Stimulated activated CD8-positive, alpha-beta memory T cell treated with anti-CD3 and anti-CD28 coated beads, Interleukin-7, amount 100 ng/mL, for 24 hours (primary cell): ENCODE results near the gene SF3B4.
"Not testable (repeated sequence)": the region's sequence is repeated elsewhere in the genome, so short reads cannot be mapped to it uniquely, and the experiment has no call there.

Source experiments
- DNase-seq: peaks from one replicate; pipeline ENCODE4 v3.0.0-alpha.2; 2020; ENCODE audit warnings: low read depth

The SF3B4 gene

GRCh38 chr1:149887456-149888246 lies 40.0 kb downstream of the SF3B4 start:
- peak; percentile 19 for DNase-seq

DNA sequence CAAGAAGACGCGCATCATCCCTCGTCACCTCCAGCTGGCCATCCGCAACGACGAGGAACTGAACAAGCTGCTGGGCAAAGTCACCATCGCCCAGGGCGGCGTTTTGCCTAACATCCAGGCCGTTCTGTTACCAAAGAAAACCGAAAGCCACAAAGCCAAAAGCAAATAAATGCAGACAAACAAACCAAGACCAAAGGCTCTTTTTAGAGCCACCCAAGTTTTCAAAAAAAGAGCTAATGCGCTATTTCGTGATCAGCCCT lies 40.5 kb downstream of the SF3B4 start:
- not testable (repeated sequence) for DNase-seq

DNA sequence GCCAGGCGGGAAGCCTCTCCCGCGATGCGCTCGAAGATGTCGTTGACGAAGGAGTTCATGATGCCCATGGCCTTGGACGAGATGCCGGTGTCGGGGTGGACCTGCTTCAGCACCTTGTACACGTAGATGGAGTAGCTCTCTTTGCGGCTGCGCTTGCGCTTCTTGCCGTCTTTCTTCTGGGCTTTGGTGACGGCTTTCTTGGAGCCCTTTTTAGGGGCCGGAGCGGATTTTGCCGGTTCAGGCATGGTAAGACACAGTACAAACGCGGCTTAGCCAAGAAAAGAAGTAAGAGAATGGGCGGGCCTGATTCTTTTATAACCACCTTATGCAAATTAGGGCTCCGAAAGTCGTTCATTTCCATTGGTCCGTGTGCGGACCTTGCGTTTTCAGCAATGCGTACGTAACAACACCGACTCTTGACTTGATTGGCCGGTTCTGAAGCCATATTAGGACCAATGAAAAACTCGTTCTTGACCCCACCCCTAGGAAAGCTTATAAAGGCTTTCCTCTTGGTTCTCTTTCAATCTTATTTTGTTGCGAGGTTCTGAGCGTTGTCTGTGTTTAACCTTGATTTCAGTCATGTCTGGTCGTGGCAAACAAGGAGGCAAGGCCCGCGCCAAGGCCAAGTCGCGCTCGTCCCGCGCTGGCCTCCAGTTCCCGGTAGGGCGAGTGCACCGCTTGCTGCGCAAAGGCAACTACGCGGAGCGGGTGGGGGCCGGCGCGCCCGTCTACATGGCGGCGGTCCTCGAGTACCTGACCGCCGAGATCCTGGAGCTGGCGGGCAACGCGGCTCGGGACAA lies 41.0 kb downstream of the SF3B4 start:
- DNase-seq, result peak; percentile 58

GRCh38 chr1:149886121-149886395 lies 41.5 kb downstream of the SF3B4 start:
- DNase-seq, result not testable (repeated sequence)

GRCh38 chr1:149885339-149886120 lies 42.1 kb downstream of the SF3B4 start:
- DNase-seq, result peak; percentile 33

DNA sequence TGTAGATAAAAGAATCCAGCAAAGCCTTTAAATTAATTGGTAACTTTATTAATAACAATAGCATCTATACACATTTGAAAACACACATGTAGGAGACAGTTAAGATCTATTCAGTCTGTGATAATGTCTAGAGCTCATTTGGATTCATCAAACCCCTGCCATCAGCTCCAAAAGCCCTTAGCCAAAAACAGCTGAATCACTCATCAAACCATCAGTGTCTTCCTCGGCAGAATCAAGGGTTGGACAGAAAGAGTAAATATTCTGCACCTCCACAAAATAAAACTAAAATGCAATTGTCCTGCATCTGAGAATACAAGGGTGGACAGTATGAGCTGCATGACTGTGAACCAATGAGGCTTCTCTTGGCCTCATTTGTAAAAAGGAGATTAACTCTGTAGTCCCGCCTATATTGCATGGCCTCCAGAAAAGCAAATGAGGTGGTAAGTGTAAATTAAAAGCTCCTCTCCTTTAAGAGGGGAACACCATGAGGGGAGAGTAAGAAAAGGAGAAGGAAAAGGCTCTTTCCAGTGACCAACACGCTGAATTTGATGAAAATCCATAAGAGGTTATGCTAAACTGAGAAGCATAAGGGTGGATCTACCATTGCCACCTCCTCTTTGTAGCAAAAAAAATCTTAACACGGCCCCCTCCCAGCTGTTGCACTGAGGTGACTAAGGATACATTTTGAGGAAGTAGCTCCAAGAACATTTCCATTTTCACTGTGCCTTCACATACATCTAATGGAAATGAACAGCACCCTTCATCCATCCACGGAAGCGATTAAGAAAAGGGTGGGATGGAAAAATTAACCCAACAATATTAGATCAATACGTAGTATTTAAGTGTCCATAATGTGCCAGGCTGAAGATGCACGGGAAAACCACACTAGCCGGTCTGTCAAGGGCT lies 42.9 kb downstream of the SF3B4 start:
- DNase-seq, result no peak

DNA sequence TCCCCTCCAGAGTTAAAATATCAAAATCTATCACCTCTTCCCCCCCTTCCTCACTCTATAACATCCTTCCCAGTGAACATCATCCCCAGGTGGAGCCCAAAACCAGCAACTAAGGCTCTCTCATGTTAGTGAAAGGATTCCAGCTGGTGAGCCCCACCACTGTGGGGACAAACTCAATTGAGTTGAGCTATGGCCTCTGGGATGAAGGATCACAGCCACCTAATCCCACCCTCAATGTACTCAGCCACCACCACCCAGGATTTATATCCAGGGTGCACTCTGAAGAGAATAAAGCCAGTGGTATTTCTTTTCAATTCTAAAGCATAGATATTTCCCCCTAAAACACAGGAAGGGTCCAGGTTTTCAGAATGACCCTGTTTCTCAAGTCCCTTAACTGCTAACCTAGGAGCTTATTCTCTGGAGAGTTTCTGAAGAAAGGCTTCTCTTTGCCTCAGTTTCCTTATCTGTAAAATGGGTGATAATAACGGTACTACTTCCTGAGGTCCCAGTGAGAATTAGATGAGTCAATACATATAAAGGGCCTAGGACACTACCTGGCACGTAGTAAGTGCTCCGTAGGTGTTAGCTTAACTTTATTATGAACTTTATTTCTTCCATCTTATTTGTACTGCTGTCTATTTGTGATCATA lies 43.9 kb downstream of the SF3B4 start:
- no peak for DNase-seq

GRCh38 chr1:149881876-149882275 lies 45.7 kb downstream of the SF3B4 start:
- DNase-seq, result no peak

- DNase-seq, result no peak
Measured at GRCh38 chr1:149879556-149879955, 48.0 kb downstream of the SF3B4 start.

DNA sequence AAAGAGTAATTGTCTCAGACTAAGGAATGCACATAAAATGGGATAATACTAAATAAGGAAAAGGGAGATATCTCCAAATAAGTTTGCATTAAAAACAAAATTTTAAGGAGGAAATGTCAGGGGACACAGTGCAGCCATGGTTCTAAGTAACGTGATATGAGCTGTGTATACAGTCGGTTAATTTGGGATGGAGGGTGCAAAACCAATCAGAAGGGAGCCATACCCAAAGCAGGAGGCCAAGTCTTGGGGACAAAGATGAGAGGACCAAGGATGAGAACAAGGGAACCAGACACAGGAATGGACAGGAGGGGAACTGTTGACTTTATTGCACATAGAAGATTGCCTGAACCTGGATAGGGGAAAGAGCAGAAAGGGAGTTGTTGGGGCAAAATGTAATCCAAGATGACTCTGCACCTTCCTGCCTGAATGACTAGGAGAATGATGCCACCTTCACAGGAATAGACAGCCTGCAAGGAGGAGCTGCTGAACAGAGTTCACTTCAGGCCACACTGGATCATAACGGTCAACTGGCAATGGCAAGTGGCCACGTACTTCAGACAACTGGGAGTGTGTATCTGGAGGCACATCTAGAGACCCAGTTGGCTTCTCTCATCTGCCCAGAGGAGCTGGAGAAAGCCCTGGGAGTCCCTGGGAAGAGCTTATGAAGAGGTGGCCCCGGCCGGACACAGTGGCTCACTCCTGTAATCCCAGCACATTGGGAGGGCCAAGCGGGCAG lies 50.2 kb downstream of the SF3B4 start:
- DNase-seq, result no peak
